Measurements from ENCODE around the gene TTC17.

- TF ChIP-seq CTCF (IDR thresholded peaks at IDR 0.05; ENCODE audit: insufficient read depth, low read length, poor library complexity, severe bottlenecking) = no peak
- TF ChIP-seq EZH2phosphoT487 (conservative IDR thresholded peaks at IDR 0.05; ENCODE audit: low read length) = no peak
These were observed 138.4 kb downstream of the TTC17 start for GRCh38 chr11:43497144-43497543.

Measured in SU-DHL-6 (cell line).